ENCODE data around the gene CHCHD6. TPM values are rescaled to one million over a fixed set of nuclear protein-coding genes. Genes with fewer than 3 reads are reported as not detected.

The CHCHD6 gene
- total RNA-seq, 1 donor from 2014 or later: 31.0 TPM

DNA sequence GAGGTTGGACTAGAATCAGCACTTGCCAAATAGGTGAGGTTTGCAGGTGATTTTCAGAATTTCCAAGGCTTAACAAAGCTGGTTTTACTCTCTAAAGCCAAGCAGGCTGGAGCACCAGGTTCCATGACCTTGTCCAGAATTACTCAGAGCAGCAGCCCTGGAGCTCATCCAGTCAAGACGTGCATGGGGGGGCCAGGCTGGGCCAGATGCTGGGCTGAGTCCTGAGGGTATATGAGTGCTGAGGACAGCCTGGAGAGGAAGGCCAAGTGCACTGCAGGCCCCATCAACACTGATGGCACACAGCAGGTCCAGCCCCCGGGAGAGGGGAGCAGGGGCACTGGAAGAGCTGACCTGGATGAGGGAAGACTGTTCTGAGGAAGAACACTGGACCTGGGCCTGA lies 46.1 kb upstream of the CHCHD6 start:
- H3K4me1 Mint-ChIP-seq: peaks cover 13% of the 10 kb centered on the region
- H3K9me3 Mint-ChIP-seq: peaks cover 9% of the 10 kb centered on the region
- H3K36me3 Mint-ChIP-seq: no peaks in the 10 kb centered on the region
- H3K27ac Mint-ChIP-seq: no peak overlapping the region
- TF ChIP-seq, protein P1, sequence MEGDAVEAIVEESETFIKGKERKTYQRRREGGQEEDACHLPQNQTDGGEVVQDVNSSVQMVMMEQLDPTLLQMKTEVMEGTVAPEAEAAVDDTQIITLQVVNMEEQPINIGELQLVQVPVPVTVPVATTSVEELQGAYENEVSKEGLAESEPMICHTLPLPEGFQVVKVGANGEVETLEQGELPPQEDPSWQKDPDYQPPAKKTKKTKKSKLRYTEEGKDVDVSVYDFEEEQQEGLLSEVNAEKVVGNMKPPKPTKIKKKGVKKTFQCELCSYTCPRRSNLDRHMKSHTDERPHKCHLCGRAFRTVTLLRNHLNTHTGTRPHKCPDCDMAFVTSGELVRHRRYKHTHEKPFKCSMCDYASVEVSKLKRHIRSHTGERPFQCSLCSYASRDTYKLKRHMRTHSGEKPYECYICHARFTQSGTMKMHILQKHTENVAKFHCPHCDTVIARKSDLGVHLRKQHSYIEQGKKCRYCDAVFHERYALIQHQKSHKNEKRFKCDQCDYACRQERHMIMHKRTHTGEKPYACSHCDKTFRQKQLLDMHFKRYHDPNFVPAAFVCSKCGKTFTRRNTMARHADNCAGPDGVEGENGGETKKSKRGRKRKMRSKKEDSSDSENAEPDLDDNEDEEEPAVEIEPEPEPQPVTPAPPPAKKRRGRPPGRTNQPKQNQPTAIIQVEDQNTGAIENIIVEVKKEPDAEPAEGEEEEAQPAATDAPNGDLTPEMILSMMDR (IDR thresholded peaks at IDR 0.05; ENCODE audit: unreplicated experiment): no peak
- H3K27me3 Mint-ChIP-seq (ENCODE audit: low read depth): peaks cover 51% of the 10 kb centered on the region
- DNase-seq (ENCODE audit: low spot score in 2 of 2, unreplicated experiment in 2 of 2): no peak
- no peak overlapping the region for H3K4me3 Mint-ChIP-seq

DNA sequence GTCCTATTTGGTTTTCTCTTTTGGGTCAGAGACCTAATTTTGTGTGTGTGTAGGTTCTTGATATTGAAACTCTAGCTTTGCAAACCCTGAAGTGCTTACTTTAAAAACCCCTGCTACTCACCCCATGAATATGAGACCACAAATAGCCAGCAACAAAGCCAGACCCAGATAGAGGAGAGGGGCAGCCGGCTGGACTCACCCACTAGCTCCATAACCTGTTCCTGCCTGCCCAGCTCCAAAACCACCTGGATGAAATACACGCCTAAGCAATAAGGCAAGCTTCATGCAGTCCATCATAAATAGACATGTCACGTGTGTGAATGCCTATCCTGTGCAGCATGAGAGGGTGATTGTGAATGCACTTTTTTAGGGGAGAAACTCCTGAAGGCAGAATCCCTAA lies 45.5 kb upstream of the CHCHD6 start:
- TF ChIP-seq, protein P1 (IDR thresholded peaks at IDR 0.05; ENCODE audit: unreplicated experiment): no peak
- Mint-ChIP-seq H3K36me3 (no peaks in the 10 kb centered on the region), H3K9me3 (peaks cover 9% of the 10 kb centered on the region), H3K27ac (no peak overlapping the region), H3K27me3 (ENCODE audit: low read depth) (peaks cover 58% of the 10 kb centered on the region), H3K4me3 (no peak overlapping the region), H3K4me1 (peaks cover 8% of the 10 kb centered on the region)
- DNase-seq (ENCODE audit: low spot score in 2 of 2, unreplicated experiment in 2 of 2): no peak

DNA sequence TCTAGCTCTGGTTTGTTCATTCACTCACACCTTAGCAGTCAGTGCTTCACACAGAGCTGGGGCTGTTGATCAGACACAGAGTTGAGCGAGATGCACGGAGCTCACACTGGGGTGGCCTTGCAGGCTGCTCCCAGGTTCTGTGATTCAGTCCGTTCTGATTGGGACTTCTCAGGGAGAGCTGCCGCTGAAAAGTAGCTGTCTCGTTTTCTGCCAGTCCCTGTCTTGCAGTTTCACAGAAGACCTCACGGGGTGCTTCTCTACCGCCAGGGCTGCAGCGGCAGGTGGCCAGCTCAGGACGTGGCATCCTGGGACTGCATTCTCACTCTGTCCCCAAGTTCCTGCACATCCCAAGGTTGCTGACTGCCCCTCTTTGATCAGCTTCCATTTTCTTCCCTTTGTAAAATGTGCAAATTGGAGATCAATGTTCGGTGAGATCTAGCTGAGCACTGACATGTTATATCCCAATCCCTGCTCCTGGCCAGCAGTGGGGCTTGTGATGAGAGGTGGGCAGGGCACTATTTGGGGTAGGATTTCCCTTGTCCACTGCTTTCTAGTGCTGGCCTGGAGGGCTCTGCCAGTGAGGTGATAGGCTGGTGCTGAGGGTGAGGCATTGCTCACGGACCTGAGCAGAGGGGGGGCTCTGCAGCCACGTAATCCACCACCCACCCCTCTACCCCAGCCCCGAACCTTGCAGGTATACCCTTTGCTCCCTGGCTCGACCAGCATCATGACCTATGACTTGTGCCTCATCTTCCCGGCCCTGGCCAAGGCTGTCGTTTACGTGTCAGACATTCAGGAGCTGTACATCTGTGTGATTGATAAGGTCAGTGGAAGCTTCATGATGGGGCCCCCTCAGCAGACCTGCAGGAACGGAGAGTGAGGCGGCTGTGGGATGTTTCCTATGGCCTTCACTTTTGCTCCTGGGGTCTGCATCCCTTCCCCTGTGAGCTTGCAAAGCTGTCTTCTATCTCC lies 43.8 kb upstream of the CHCHD6 start:
- H3K4me1 Mint-ChIP-seq: peaks cover under 1% of the 10 kb centered on the region
- H3K27me3 Mint-ChIP-seq (ENCODE audit: low read depth): peaks cover 72% of the 10 kb centered on the region
- TF ChIP-seq, protein P1 (IDR thresholded peaks at IDR 0.05; ENCODE audit: unreplicated experiment): no peak
- H3K27ac Mint-ChIP-seq: no peak overlapping the region
- H3K36me3 Mint-ChIP-seq: no peaks in the 10 kb centered on the region
- DNase-seq (ENCODE audit: low spot score in 2 of 2, unreplicated experiment in 2 of 2): no peak
- no peak overlapping the region for H3K4me3 Mint-ChIP-seq
- peaks cover 9% of the 10 kb centered on the region for H3K9me3 Mint-ChIP-seq

DNA sequence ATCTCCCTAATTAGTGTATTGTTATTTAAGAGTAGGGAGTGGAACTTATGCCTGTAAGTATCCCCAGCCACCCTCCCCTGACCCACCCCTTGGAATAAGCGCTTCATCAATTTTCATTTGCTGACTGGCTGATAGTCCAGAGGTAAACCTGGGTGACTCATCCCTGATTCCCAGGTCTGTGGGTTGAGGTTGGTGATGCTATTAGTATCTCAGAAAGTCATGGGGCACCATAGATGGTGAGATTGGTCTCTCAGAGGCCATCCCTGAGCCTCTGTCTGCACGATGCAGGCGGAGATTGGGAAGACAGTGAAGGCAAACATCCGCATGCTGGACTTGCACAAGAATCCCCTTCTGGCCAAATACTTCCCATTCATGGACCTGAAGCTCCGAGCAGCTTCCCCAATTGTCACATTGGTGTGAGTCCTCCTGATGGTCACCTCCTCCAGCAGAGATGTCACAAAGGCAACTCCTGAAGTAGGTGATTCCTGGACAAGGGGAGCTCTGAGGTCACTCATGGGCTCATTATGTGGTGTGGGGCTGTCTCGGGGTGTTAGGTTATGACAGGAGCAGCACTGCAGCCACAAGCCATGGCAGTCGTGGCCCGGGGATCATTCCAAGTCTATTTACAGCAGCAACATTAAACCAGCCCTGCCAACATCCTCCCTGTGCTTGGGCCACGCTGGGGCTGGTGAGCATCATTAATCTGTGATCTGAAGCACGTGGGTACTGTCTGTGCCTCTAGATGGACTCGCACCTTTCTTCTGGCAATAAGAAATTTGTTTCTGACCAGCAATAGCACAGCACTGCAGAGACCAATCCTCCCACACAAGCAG lies 42.3 kb upstream of the CHCHD6 start:
- TF ChIP-seq, protein P1 (IDR thresholded peaks at IDR 0.05; ENCODE audit: unreplicated experiment): no peak
- DNase-seq (ENCODE audit: low spot score in 2 of 2, unreplicated experiment in 2 of 2): no peak
- Mint-ChIP-seq H3K36me3 (no peaks in the 10 kb centered on the region), H3K27ac (no peak overlapping the region), H3K27me3 (ENCODE audit: low read depth) (peaks cover 81% of the 10 kb centered on the region), H3K4me3 (no peak overlapping the region), H3K9me3 (peaks cover 9% of the 10 kb centered on the region), H3K4me1 (no peaks in the 10 kb centered on the region)

DNA sequence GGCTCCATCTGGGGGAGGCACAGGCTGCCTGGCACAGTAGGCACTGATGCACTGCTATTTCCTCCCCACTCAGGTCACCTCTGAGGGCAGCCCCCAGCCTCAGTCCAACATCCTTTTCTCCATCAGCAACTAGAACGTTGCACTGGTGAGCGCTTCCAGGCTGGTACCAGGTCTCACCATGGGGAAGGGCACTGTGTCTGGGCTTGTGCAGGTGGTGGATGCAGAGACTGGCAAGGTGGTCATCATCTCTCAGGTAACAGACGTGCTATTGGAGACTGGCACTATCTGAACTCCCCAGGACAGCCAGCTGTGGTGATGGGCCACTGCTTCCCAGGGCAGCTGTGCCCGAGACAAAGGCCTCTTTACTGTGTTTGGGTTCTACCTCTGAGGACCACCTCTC lies 40.8 kb upstream of the CHCHD6 start:
- Mint-ChIP-seq H3K9me3 (peaks cover 6% of the 10 kb centered on the region), H3K27me3 (ENCODE audit: low read depth) (peaks cover 72% of the 10 kb centered on the region), H3K4me1 (no peaks in the 10 kb centered on the region), H3K27ac (no peak overlapping the region), H3K4me3 (no peak overlapping the region), H3K36me3 (no peaks in the 10 kb centered on the region)
- no peak for DNase-seq (ENCODE audit: low spot score in 2 of 2, unreplicated experiment in 2 of 2)
- TF ChIP-seq, protein P1 (IDR thresholded peaks at IDR 0.05; ENCODE audit: unreplicated experiment): no peak
